H1 (cell line): ENCODE measurements around the gene RRAGB. TPM values are rescaled to one million over a fixed set of nuclear protein-coding genes. Genes with fewer than 3 reads are reported as not detected.

Source experiments
- CTCF ChIP-seq, 3 experiments: IDR thresholded peaks; 1 replicate in 2 of 3; 2 replicates in 1 of 3; pipeline versions ENCODE4 v1.5.1 to v1.6.1; 2011; ENCODE audit warnings: low read length in 3 of 3, mild to moderate bottlenecking in 3 of 3, inconsistent platforms in 2 of 3, low read depth in 1 of 3, moderate library complexity in 1 of 3; ENCODE audit not compliant: insufficient read depth in 1 of 3; ENCODE audit errors: control extremely low read depth in 1 of 3
- polyA plus RNA-seq, 7 experiments: library from polyadenylated mRNA; depleted of rRNA in 3 of 7; stranded (reverse) in 5 of 7; unstranded in 2 of 7; fragments of >200 nt in 5 of 7; fragments of 200-250 nt in 2 of 7; gene quantifications; 1 replicate in 5 of 7; 2 replicates in 1 of 7; 4 replicates in 1 of 7; pipeline versions ENCODE4 v1.2.1 to v1.2.3, GENCODE V29; 2011 to 2013; ENCODE audit warnings: missing spikeins in 2 of 7, mixed read lengths in 2 of 7
- total RNA-seq: library from RNA; stranded (reverse); fragmentation: NEBNext Ultra II Directional; extraction: Animal tissue kit (Norgen Biotek cat#: 25700); gene quantifications from 2 replicates; pipeline ENCODE4 v1.2.1, GENCODE V29; 2021

Gene RRAGB
- total and polyA plus RNA-seq, 2 of the 8 experiments (the other 6 are each of a cell fraction or from before 2014, with no cell fraction given): 5.8 to 6.8 TPM

GRCh38 chrX:55697381-55697780 is 20.2 kb upstream of the RRAGB start (continued):
- TF ChIP-seq CTCF (IDR thresholded peaks at IDR 0.05; ENCODE audit: control extremely low read depth in 1 of 3, insufficient read depth in 1 of 3, low read depth in 1 of 3, low read length in 3 of 3): no peak
